ENCODE measurements around the gene TAF4B. TPM values are rescaled to one million over a fixed set of nuclear protein-coding genes. Genes with fewer than 3 reads are reported as not detected.
A peak's percentile ranks its signal among the peaks of the same experiment; 100 is the strongest.
"Not testable (repeated sequence)": the region's sequence is repeated elsewhere in the genome, so short reads cannot be mapped to it uniquely, and the experiment has no call there.

Gene TAF4B
- total and polyA plus RNA-seq, 2 experiments from 2014 or later, result 1.4 TPM; not detected in 1

DNA sequence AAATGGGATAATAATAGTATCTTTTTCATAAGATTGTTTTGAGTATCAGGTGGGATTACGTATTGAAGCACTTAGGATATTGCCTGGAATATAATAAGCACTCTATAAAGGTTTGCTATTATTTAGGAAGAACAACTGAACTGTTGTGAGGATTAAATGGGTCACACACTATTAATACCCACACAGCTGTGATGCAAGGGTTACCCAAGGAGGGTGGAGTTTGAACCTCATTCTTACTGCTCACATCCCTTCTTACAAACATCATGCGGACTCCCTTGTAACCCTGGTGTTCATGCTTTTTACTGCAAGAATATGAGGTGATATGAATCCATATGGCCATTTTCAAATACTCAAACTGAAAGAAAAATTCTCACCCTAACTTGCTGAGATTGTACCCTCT is 208.6 kb downstream of the TAF4B start:
- DNase-seq (ENCODE audit: low spot score), result no peak
- H4K20me1 ChIP-seq (ENCODE audit: insufficient read depth, poor library complexity, severe bottlenecking), result no peaks in the 10 kb centered on the region
- H3K4me1 ChIP-seq (ENCODE audit: insufficient read depth), result no peaks in the 10 kb centered on the region
- H3K27me3 ChIP-seq, result no peaks in the 10 kb centered on the region
- no peak overlapping the region for H3K4me3 ChIP-seq
- no peak overlapping the region for H3K4me2 ChIP-seq
- no peaks in the 10 kb centered on the region for H3K36me3 ChIP-seq (replicated peaks; ENCODE audit: insufficient read depth, low read depth)
- no peak overlapping the region for H2AFZ ChIP-seq
- TF ChIP-seq EZH2 (IDR thresholded peaks at IDR 0.05; ENCODE audit: borderline replicate concordance) (no peak), EZH2phosphoT487 (IDR thresholded peaks at IDR 0.05; ENCODE audit: low read depth, severe bottlenecking, unreplicated experiment) (no peak)
- TF ChIP-seq, protein P1, sequence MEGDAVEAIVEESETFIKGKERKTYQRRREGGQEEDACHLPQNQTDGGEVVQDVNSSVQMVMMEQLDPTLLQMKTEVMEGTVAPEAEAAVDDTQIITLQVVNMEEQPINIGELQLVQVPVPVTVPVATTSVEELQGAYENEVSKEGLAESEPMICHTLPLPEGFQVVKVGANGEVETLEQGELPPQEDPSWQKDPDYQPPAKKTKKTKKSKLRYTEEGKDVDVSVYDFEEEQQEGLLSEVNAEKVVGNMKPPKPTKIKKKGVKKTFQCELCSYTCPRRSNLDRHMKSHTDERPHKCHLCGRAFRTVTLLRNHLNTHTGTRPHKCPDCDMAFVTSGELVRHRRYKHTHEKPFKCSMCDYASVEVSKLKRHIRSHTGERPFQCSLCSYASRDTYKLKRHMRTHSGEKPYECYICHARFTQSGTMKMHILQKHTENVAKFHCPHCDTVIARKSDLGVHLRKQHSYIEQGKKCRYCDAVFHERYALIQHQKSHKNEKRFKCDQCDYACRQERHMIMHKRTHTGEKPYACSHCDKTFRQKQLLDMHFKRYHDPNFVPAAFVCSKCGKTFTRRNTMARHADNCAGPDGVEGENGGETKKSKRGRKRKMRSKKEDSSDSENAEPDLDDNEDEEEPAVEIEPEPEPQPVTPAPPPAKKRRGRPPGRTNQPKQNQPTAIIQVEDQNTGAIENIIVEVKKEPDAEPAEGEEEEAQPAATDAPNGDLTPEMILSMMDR (IDR thresholded peaks at IDR 0.05; ENCODE audit: poor library complexity), result no peak
- 64% methylated on average over 2 of the region's 2 CpGs for WGBS (ENCODE audit: low lambda C conversion rate, missing lambda C conversion rate)
- no peaks in the 10 kb centered on the region for H3K9me3 ChIP-seq (ENCODE audit: low read depth)
- no peak overlapping the region for H3K27ac ChIP-seq
- no peaks in the 10 kb centered on the region for H3K9me2 ChIP-seq (replicated peaks; ENCODE audit: insufficient read depth)
- no peaks in the 10 kb centered on the region for H3K79me2 ChIP-seq

DNA sequence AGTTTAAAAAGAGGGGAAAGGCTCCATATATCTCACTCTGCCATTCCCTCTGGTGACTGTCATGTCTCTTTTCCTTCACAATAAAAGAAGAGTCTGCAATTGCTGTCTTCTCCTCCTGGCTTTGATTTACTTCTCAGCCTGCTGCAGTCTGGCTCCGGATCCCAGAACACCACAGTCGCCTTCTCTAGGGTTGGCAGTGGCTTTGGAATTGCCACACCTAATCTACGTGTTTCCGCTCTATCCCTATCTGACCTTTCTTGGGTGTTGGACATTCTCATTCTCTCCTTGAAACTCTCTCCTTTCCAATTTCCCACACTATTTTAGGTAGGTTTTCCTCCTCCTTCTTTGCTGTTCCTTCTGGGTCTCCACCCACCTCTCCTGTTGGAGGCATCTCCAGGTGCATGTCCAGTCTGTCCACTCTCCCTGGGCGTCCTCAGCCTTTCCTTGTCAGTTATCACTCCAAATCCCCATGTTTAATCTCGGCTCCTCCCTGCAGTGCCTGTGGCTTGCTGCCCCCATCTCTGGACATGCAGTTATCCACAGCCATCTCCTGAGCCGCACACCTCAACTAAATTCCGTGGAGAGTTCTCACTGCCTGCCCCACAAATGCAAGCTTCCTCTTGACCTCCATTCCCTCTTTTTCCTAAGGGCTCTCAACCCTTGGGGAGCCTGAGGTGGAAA is 209.3 kb downstream of the TAF4B start:
- Histone ChIP-seq H3K9me2 (replicated peaks; ENCODE audit: insufficient read depth) (no peaks in the 10 kb centered on the region), H2AFZ (no peak overlapping the region), H3K4me1 (ENCODE audit: insufficient read depth) (no peaks in the 10 kb centered on the region), H3K79me2 (no peaks in the 10 kb centered on the region), H3K27me3 (no peaks in the 10 kb centered on the region), H3K36me3 (replicated peaks; ENCODE audit: insufficient read depth, low read depth) (no peaks in the 10 kb centered on the region), H3K9me3 (ENCODE audit: low read depth) (no peaks in the 10 kb centered on the region), H3K4me3 (no peak overlapping the region), H3K27ac (no peak overlapping the region), H4K20me1 (ENCODE audit: insufficient read depth, poor library complexity, severe bottlenecking) (no peaks in the 10 kb centered on the region), H3K4me2 (no peak overlapping the region)
- TF ChIP-seq, protein P1 (IDR thresholded peaks at IDR 0.05; ENCODE audit: poor library complexity), result no peak
- TF ChIP-seq EZH2 (IDR thresholded peaks at IDR 0.05; ENCODE audit: borderline replicate concordance) (no peak), EZH2phosphoT487 (IDR thresholded peaks at IDR 0.05; ENCODE audit: low read depth, severe bottlenecking, unreplicated experiment) (no peak)
- 84% methylated on average over 8 of the region's 8 CpGs for WGBS (ENCODE audit: low lambda C conversion rate, missing lambda C conversion rate)
- DNase-seq (ENCODE audit: low spot score), result no peak

DNA sequence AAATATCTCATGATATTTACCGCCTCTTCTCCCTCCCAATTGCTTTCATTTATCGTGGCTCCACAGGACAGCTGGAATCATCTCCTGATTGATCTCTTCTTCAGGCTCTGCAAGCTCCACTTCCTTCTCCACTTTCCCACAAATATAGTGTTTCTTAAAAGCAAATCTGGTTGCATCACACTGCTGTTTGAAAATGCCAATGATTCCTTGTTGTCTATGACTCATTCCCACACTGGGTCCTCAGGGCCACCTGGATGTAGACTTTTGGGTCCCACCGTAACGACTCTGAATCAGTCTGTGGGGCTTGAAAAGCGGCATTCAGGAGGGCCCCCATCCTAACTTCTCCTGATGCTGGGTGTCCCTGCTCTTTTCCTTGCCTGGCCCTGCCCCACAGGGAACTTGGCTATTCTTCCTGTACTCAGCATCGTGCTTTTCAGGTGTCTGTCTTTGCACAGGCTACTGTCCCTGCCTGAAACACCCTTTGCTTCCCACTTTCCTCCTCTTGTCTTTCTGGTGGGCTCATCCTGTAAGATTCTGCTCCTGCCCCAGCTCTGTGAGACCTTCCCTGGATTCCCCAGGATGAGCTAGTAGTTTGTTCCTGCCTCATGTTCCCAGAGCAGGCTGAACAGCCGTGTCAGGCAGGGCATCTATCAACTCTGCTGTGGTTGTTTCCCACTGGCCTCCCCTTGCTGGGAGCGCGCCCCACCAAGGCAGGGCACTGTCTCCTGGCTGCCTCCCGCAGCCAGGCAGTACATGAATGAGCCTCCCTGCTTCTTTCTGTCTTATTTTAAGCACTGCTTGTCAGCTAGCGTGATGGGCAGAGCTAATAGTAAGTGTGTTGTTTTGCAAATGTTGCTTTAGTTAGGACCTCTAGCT is 210.2 kb downstream of the TAF4B start:
- DNase-seq (ENCODE audit: low spot score), result peak; percentile 35
- no peak overlapping the region for H2AFZ ChIP-seq
- no peaks in the 10 kb centered on the region for H3K27me3 ChIP-seq
- no peaks in the 10 kb centered on the region for H3K9me2 ChIP-seq (replicated peaks; ENCODE audit: insufficient read depth)
- H3K27ac ChIP-seq, result no peak overlapping the region
- no peaks in the 10 kb centered on the region for H3K4me1 ChIP-seq (ENCODE audit: insufficient read depth)
- H3K4me2 ChIP-seq, result no peak overlapping the region
- TF ChIP-seq, protein P1 (IDR thresholded peaks at IDR 0.05; ENCODE audit: poor library complexity), result no peak
- no peak for TF ChIP-seq EZH2phosphoT487 (IDR thresholded peaks at IDR 0.05; ENCODE audit: low read depth, severe bottlenecking, unreplicated experiment)
- no peak for TF ChIP-seq EZH2 (IDR thresholded peaks at IDR 0.05; ENCODE audit: borderline replicate concordance)
- H3K4me3 ChIP-seq, result no peak overlapping the region
- 84% methylated on average over 11 of the region's 11 CpGs for WGBS (ENCODE audit: low lambda C conversion rate, missing lambda C conversion rate)
- no peaks in the 10 kb centered on the region for H3K79me2 ChIP-seq
- no peaks in the 10 kb centered on the region for H3K36me3 ChIP-seq (replicated peaks; ENCODE audit: insufficient read depth, low read depth)
- H4K20me1 ChIP-seq (ENCODE audit: insufficient read depth, poor library complexity, severe bottlenecking), result no peaks in the 10 kb centered on the region
- H3K9me3 ChIP-seq (ENCODE audit: low read depth), result no peaks in the 10 kb centered on the region

DNA sequence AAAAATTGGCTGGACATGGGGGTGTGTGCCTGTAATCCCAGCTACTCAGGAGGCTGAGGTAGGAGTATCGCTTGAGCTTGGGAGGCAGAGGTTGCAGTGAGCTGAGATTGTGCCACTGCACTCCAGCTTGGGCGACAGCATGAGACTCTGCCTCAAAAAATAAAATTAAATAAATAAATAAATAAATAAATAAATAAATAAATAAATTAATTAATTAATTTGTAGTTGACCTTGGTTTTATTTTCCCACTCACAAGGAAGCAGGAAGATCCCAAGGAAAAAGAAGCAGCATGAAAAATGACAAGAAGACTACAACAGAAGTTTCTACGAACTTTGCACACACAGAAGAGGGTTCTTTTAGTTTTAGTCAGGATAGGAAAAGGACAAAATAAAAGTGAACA is 211.4 kb downstream of the TAF4B start:
- 94% methylated on average over 3 of the region's 3 CpGs for WGBS (ENCODE audit: low lambda C conversion rate, missing lambda C conversion rate)
- not testable (repeated sequence) for H3K4me2 ChIP-seq; H4K20me1 ChIP-seq (ENCODE audit: insufficient read depth, poor library complexity, severe bottlenecking); H3K79me2 ChIP-seq; H3K4me3 ChIP-seq; H3K36me3 ChIP-seq (replicated peaks; ENCODE audit: insufficient read depth, low read depth); DNase-seq (ENCODE audit: low spot score); H2AFZ ChIP-seq; H3K27me3 ChIP-seq; H3K9me2 ChIP-seq (replicated peaks; ENCODE audit: insufficient read depth); H3K4me1 ChIP-seq (ENCODE audit: insufficient read depth); H3K27ac ChIP-seq; H3K9me3 ChIP-seq (ENCODE audit: low read depth)
